Measurements from ENCODE around the gene ATG5. TPM values are rescaled to one million over a fixed set of nuclear protein-coding genes. Genes with fewer than 3 reads are reported as not detected.

ATG5 gene
- total and polyA plus RNA-seq, 2 experiments from 2014 or later = 35.4 to 42.8 TPM

GRCh38 chr6:106334646-106335448 is 9.3 kb upstream of the ATG5 start:
- no peaks in the 10 kb centered on the region for H3K36me3 ChIP-seq (replicated peaks; ENCODE audit: insufficient read depth, low read depth)
- no peaks in the 10 kb centered on the region for H4K20me1 ChIP-seq (ENCODE audit: insufficient read depth, poor library complexity, severe bottlenecking)
- H3K9me2 ChIP-seq (replicated peaks; ENCODE audit: insufficient read depth) = no peaks in the 10 kb centered on the region
- H3K27me3 ChIP-seq = peaks cover 2% of the 10 kb centered on the region
- H3K4me3 ChIP-seq = no peak overlapping the region
- no peak overlapping the region for H3K4me2 ChIP-seq
- H2AFZ ChIP-seq = no peak overlapping the region
- 43% methylated on average over 5 of the region's 5 CpGs for WGBS (ENCODE audit: low lambda C conversion rate, missing lambda C conversion rate)
- H3K79me2 ChIP-seq = no peaks in the 10 kb centered on the region
- H3K9me3 ChIP-seq (ENCODE audit: low read depth) = no peaks in the 10 kb centered on the region
- H3K27ac ChIP-seq = no peak overlapping the region
- peak; percentile 73 for TF ChIP-seq CTCF (IDR thresholded peaks at IDR 0.05; ENCODE audit: poor library complexity)
- TF ChIP-seq EZH2 (IDR thresholded peaks at IDR 0.05; ENCODE audit: borderline replicate concordance) = no peak
- no peaks in the 10 kb centered on the region for H3K4me1 ChIP-seq (ENCODE audit: insufficient read depth)
- peak; percentile 80 for DNase-seq (ENCODE audit: low spot score)

- no peaks in the 10 kb centered on the region for H3K36me3 ChIP-seq (replicated peaks; ENCODE audit: insufficient read depth, low read depth)
- peaks cover 3% of the 10 kb centered on the region for H4K20me1 ChIP-seq (ENCODE audit: insufficient read depth, poor library complexity, severe bottlenecking)
- H2AFZ ChIP-seq = peak overlapping the region; percentile 35
- DNase-seq (ENCODE audit: low spot score) = no peak
- peak overlapping the region; percentile 35 for H3K4me3 ChIP-seq
- H3K4me1 ChIP-seq (ENCODE audit: insufficient read depth) = peaks cover 11% of the 10 kb centered on the region
- TF ChIP-seq EZH2 (IDR thresholded peaks at IDR 0.05; ENCODE audit: borderline replicate concordance) (no peak), CTCF (IDR thresholded peaks at IDR 0.05; ENCODE audit: poor library complexity) (no peak), EZH2phosphoT487 (IDR thresholded peaks at IDR 0.05; ENCODE audit: low read depth, severe bottlenecking, unreplicated experiment) (no peak)
- H3K4me2 ChIP-seq = peak overlapping the region; percentile 83
- WGBS (ENCODE audit: low lambda C conversion rate, missing lambda C conversion rate) = 4% methylated on average over 9 of the region's 9 CpGs
- no peaks in the 10 kb centered on the region for H3K9me3 ChIP-seq (ENCODE audit: low read depth)
- peak overlapping the region; percentile 92 for H3K27ac ChIP-seq
- H3K27me3 ChIP-seq = no peaks in the 10 kb centered on the region
- H3K9me2 ChIP-seq (replicated peaks; ENCODE audit: insufficient read depth) = no peaks in the 10 kb centered on the region
- peaks cover 47% of the 10 kb centered on the region for H3K79me2 ChIP-seq
Observed at GRCh38 chr6:106324726-106325335, 729 bp downstream of the ATG5 start.

- no peaks in the 10 kb centered on the region for H3K36me3 ChIP-seq (replicated peaks; ENCODE audit: insufficient read depth, low read depth)
- TF ChIP-seq EZH2 (IDR thresholded peaks at IDR 0.05; ENCODE audit: borderline replicate concordance) (no peak), CTCF (IDR thresholded peaks at IDR 0.05; ENCODE audit: poor library complexity) (no peak), EZH2phosphoT487 (IDR thresholded peaks at IDR 0.05; ENCODE audit: low read depth, severe bottlenecking, unreplicated experiment) (no peak)
- 97% methylated on average over 4 of the region's 4 CpGs for WGBS (ENCODE audit: low lambda C conversion rate, missing lambda C conversion rate)
- H4K20me1 ChIP-seq (ENCODE audit: insufficient read depth, poor library complexity, severe bottlenecking) = peaks cover 9% of the 10 kb centered on the region
- peaks cover 76% of the 10 kb centered on the region for H3K79me2 ChIP-seq
- DNase-seq (ENCODE audit: low spot score) = no peak
- no peaks in the 10 kb centered on the region for H3K27me3 ChIP-seq
- no peak overlapping the region for H3K4me3 ChIP-seq
- no peak overlapping the region for H3K4me2 ChIP-seq
- no peaks in the 10 kb centered on the region for H3K9me2 ChIP-seq (replicated peaks; ENCODE audit: insufficient read depth)
- no peaks in the 10 kb centered on the region for H3K9me3 ChIP-seq (ENCODE audit: low read depth)
- H3K27ac ChIP-seq = no peak overlapping the region
- H3K4me1 ChIP-seq (ENCODE audit: insufficient read depth) = peaks cover 11% of the 10 kb centered on the region
- no peak overlapping the region for H2AFZ ChIP-seq
Observed at GRCh38 chr6:106321940-106322339, 3.6 kb downstream of the ATG5 start.
